Endodermal cell (in vitro differentiated cells): Measurements from ENCODE around the gene PREP. TPM values are rescaled to one million over a fixed set of nuclear protein-coding genes. Genes with fewer than 3 reads are reported as not detected.

Experiments
- DNase-seq: peaks from one replicate; pipeline ENCODE4 v3.0.0-alpha.2; 2017
- H3K27ac ChIP-seq: 2 replicates; pipeline ENCODE4 v1.5.1; 2013; ENCODE audit warnings: mild to moderate bottlenecking, low read depth, low read length, moderate library complexity
- H3K27me3 ChIP-seq: 2 replicates; pipeline ENCODE4 v1.6.1; 2013; ENCODE audit warnings: mild to moderate bottlenecking, low read length, moderate library complexity; ENCODE audit not compliant: insufficient read depth, control insufficient read depth, poor library complexity, severe bottlenecking
- H3K36me3 ChIP-seq: 2 replicates; pipeline ENCODE4 v1.7.0; 2013; ENCODE audit warnings: mild to moderate bottlenecking, low read length, moderate library complexity; ENCODE audit not compliant: control insufficient read depth, insufficient read depth
- H3K4me1 ChIP-seq: one replicate; pipeline ENCODE4 v1.7.0; 2013; ENCODE audit warnings: low read length; ENCODE audit not compliant: control insufficient read depth, insufficient read depth
- H3K4me3 ChIP-seq: 2 replicates; pipeline ENCODE4 v1.5.1; 2013; ENCODE audit warnings: mild to moderate bottlenecking, low read length, moderate library complexity
- H3K9ac ChIP-seq: 2 replicates; pipeline ENCODE4 v1.6.1; 2013; ENCODE audit warnings: mild to moderate bottlenecking, low read length, moderate library complexity; ENCODE audit not compliant: poor library complexity, severe bottlenecking; ENCODE audit errors: extremely low read depth
- H3K9me3 ChIP-seq: 2 replicates; pipeline ENCODE4 v1.6.1; 2013; ENCODE audit warnings: mild to moderate bottlenecking, low read length, moderate library complexity; ENCODE audit not compliant: control insufficient read depth
- H3K27ac Mint-ChIP-seq: 2 replicates; pipeline ENCODE4 v1.8.0; 2020; ENCODE audit warnings: mixed read lengths
- H3K27me3 Mint-ChIP-seq: 2 replicates; pipeline ENCODE4 v1.8.0; 2021; ENCODE audit warnings: mild to moderate bottlenecking, mixed read lengths; ENCODE audit not compliant: insufficient read depth
- H3K36me3 Mint-ChIP-seq: 2 replicates; pipeline ENCODE4 v1.8.0; 2020; ENCODE audit warnings: low read depth, mixed read lengths
- H3K4me1 Mint-ChIP-seq: 2 replicates; pipeline ENCODE4 v1.8.0; 2020; ENCODE audit warnings: mixed read lengths
- H3K4me3 Mint-ChIP-seq: 2 replicates; pipeline ENCODE4 v1.8.0; 2020; ENCODE audit warnings: mild to moderate bottlenecking, moderate library complexity, mixed read lengths
- H3K9me3 Mint-ChIP-seq: 2 replicates; pipeline ENCODE4 v1.8.0; 2020; ENCODE audit warnings: mild to moderate bottlenecking, mixed read lengths
- WGBS, 2 experiments: methylation state at CpG; one replicate each; pipeline versions ENCODE4 v1.1.5 to v1.1.7; 2013; ENCODE audit warnings: missing lambda C conversion rate in 2 of 2, mixed read lengths in 1 of 2; ENCODE audit not compliant: insufficient coverage in 1 of 2, insufficient read length in 1 of 2; 5-methylcytosine and 5-hydroxymethylcytosine counted together
- total RNA-seq, 2 donors: library from RNA; stranded (reverse); fragmentation: NEBNext Ultra II Directional in 1 of 2; extraction: Animal tissue kit (Norgen Biotek cat#: 25700) in 1 of 2; gene quantifications; 2 replicates in 1 of 2; 3 replicates in 1 of 2; pipeline ENCODE4 v1.2.1, GENCODE V29; 2021
- TF ChIP-seq, protein P1 (sequence below): fragments of 200-600 bp; sonication (generic); conservative IDR thresholded peaks from 2 replicates; pipeline ENCODE4 v1.5.0; 2021; ENCODE audit warnings: antibody characterized with exemption, mild to moderate bottlenecking

The PREP gene
- total RNA-seq, 2 donors from 2014 or later = 42.9 to 52.2 TPM

DNA sequence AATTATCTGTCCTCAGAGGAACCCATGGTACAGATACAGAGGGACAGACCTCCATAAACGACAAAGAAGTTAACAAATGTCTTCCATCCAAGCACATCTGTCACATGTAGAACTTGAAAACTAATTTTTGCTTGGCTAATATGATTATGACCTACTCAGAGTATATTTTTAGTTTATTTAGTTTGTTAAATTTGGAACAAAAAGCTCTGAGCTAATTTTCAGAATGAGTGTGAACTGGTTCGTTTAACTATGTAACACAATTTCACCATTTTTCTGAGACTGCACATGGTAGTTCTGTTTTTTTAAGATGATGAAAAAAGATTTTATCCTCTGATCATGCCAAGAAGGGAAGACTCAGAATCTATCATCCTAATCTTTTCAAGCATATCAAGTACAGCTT lies 34.4 kb upstream of the PREP start:
- Mint-ChIP-seq H3K9me3 (no peaks in the 10 kb centered on the region), H3K36me3 (no peaks in the 10 kb centered on the region), H3K4me1 (no peaks in the 10 kb centered on the region), H3K27ac (no peak overlapping the region), H3K27me3 (no peaks in the 10 kb centered on the region), H3K4me3 (no peak overlapping the region)
- WGBS, 2 experiments = 80 to 94% methylated on average over 1 to 2 of the region's 2 CpGs
- Histone ChIP-seq H3K27ac (no peak overlapping the region), H3K9me3 (no peaks in the 10 kb centered on the region), H3K4me1 (peaks cover 11% of the 10 kb centered on the region), H3K36me3 (no peaks in the 10 kb centered on the region), H3K27me3 (no peaks in the 10 kb centered on the region), H3K4me3 (no peak overlapping the region), H3K9ac (no peak overlapping the region)
- no peak for DNase-seq
- TF ChIP-seq, protein P1, sequence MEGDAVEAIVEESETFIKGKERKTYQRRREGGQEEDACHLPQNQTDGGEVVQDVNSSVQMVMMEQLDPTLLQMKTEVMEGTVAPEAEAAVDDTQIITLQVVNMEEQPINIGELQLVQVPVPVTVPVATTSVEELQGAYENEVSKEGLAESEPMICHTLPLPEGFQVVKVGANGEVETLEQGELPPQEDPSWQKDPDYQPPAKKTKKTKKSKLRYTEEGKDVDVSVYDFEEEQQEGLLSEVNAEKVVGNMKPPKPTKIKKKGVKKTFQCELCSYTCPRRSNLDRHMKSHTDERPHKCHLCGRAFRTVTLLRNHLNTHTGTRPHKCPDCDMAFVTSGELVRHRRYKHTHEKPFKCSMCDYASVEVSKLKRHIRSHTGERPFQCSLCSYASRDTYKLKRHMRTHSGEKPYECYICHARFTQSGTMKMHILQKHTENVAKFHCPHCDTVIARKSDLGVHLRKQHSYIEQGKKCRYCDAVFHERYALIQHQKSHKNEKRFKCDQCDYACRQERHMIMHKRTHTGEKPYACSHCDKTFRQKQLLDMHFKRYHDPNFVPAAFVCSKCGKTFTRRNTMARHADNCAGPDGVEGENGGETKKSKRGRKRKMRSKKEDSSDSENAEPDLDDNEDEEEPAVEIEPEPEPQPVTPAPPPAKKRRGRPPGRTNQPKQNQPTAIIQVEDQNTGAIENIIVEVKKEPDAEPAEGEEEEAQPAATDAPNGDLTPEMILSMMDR = no peak

DNA sequence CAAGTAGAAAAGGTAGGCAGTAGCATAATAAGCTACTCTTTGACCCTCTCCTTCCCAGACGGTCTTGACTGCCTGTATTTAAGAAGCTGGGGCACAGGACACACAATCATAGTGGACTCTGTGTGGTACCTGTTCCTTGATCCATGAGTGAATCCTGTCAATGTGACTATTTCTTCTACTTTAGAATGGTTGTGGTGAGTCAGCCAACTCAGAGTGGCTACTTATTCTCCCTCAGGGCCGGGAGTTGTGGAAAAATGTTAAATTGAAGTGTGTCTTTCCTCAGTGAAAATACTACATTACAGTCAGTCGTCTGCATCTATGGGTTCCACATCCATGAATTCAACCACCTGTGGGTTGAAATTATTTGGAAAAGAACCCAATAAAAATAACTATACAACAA lies 30.8 kb upstream of the PREP start:
- Mint-ChIP-seq H3K4me3 (no peak overlapping the region), H3K27ac (no peak overlapping the region), H3K36me3 (no peaks in the 10 kb centered on the region), H3K4me1 (peaks cover 1% of the 10 kb centered on the region), H3K27me3 (no peaks in the 10 kb centered on the region), H3K9me3 (no peaks in the 10 kb centered on the region)
- TF ChIP-seq, protein P1 = no peak
- Histone ChIP-seq H3K27ac (no peak overlapping the region), H3K27me3 (no peaks in the 10 kb centered on the region), H3K9ac (no peak overlapping the region), H3K4me1 (no peaks in the 10 kb centered on the region), H3K4me3 (no peak overlapping the region), H3K9me3 (no peaks in the 10 kb centered on the region), H3K36me3 (no peaks in the 10 kb centered on the region)
- WGBS, 2 experiments = 79 to 100% methylated on average over 1 to 3 of the region's 3 CpGs
- DNase-seq = no peak

DNA sequence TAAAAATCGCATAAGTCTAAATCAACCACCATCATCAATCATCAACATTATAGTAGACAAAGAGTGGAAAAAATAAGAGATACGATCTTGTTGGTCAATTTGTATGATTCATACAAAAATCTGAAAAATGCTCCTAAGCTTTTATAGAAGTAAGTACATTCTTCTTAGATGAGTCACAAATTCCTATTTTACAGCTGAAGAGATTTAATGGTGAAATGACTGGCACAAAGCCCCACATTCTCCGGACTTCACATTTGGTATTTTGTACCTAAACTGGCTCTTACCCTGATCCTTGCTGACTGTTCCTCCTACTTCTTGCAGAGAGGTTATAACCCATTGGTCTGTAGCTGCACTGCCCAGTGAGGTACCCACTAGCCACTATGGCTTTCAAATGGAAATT lies 29.9 kb upstream of the PREP start:
- WGBS, 2 experiments = 75 to 88% methylated on average over 1 of the region's 3 CpGs
- Mint-ChIP-seq H3K36me3 (no peaks in the 10 kb centered on the region), H3K4me3 (no peak overlapping the region), H3K27ac (no peak overlapping the region), H3K9me3 (no peaks in the 10 kb centered on the region), H3K27me3 (no peaks in the 10 kb centered on the region), H3K4me1 (peaks cover 10% of the 10 kb centered on the region)
- no peak for DNase-seq
- no peak overlapping the region for H3K27ac ChIP-seq
- no peaks in the 10 kb centered on the region for H3K27me3 ChIP-seq
- no peak overlapping the region for H3K4me3 ChIP-seq
- peaks cover 9% of the 10 kb centered on the region for H3K4me1 ChIP-seq
- no peaks in the 10 kb centered on the region for H3K9me3 ChIP-seq
- H3K36me3 ChIP-seq = no peaks in the 10 kb centered on the region
- H3K9ac ChIP-seq = no peak overlapping the region
- TF ChIP-seq, protein P1 = no peak
